C4-2B (cell line): ENCODE measurements around the gene RPS19BP1.

Experiments used
- ZFX ChIP-seq: fragments of 450-650 bp; IDR thresholded peaks from 2 replicates; pipeline ENCODE4 v1.6.1; 2017
- TF ChIP-seq, protein P1 (sequence below): fragments of 450-650 bp; conservative IDR thresholded peaks from 2 replicates; pipeline ENCODE4 v1.5.1; 2017; ENCODE audit warnings: mild to moderate bottlenecking

DNA sequence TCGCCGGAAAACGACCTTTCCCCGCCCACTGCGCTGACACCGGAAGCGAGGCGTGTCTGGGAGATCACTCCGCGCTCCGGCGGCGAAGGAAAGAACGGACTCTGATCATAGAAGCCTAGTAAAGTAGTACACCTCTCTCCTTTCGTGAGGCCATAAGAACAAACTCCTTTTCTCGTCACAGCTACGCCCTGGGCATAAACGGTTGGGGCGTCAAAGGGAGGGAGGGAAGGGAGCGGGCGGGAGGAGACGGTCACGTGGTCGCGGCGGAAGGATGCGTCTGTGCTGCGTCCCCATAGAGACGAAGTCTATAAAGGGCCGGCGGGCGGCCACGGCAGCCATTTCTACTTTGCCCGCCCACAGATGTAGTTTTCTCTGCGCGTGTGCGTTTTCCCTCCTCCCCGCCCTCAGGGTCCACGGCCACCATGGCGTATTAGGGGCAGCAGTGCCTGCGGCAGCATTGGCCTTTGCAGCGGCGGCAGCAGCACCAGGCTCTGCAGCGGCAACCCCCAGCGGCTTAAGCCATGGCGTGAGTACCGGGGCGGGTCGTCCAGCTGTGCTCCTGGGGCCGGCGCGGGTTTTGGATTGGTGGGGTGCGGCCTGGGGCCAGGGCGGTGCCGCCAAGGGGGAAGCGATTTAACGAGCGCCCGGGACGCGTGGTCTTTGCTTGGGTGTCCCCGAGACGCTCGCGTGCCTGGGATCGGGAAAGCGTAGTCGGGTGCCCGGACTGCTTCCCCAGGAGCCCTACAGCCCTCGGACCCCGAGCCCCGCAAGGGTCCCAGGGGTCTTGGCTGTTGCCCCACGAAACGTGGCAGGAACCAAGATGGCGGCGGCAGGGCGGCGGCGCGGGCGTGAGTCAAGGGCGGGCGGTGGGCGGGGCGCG is 12.1 kb downstream of the RPS19BP1 start, which contains the start of gene ATF4:
- TF ChIP-seq, protein P1, sequence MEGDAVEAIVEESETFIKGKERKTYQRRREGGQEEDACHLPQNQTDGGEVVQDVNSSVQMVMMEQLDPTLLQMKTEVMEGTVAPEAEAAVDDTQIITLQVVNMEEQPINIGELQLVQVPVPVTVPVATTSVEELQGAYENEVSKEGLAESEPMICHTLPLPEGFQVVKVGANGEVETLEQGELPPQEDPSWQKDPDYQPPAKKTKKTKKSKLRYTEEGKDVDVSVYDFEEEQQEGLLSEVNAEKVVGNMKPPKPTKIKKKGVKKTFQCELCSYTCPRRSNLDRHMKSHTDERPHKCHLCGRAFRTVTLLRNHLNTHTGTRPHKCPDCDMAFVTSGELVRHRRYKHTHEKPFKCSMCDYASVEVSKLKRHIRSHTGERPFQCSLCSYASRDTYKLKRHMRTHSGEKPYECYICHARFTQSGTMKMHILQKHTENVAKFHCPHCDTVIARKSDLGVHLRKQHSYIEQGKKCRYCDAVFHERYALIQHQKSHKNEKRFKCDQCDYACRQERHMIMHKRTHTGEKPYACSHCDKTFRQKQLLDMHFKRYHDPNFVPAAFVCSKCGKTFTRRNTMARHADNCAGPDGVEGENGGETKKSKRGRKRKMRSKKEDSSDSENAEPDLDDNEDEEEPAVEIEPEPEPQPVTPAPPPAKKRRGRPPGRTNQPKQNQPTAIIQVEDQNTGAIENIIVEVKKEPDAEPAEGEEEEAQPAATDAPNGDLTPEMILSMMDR = no peak
- no peak for TF ChIP-seq ZFX
